ENCODE results near the gene PLCL1.

Gene PLCL1

DNA sequence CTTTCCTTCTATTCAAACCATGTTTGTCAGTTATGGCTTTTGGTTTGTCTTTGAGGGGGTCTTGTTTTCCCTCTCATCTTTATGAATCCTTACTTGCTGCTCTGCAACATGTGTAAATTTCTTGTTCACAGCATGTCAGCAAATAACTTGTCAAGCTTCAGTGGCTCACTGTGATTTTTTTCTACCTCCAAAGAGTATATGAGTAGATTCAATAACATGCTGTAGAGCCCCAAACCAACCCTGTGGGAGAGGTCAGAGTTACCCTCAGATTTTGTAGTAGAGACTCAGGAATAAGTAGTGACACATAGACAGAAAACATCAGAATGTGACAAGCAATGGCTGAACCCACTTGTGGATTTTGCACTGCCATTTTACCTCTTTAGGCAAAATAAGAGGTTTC, 121.6 kb downstream of the PLCL1 start:
- no peak for DNase-seq (ENCODE audit: low read depth, low spot score)

DNA sequence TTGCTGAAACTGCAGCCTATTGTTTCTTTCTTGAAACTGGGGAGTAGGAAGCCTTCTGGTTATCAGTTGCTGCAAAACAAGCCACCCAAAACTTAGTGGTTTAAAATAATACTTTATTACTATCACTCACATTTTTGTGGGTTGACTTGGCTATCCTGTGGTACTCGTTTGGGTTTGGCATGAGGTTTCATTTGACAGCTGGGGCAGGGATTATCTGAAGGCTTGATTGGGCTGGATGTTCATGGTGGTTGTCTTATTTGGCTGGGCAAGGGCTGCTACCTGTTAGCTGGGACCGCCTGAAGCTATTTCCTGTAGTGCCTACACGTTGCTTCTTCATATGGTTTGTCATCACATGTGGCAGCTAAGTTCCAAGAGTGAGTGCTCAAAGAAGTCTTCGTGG, 122.3 kb downstream of the PLCL1 start:
- no peak for DNase-seq (ENCODE audit: low read depth, low spot score)

DNA sequence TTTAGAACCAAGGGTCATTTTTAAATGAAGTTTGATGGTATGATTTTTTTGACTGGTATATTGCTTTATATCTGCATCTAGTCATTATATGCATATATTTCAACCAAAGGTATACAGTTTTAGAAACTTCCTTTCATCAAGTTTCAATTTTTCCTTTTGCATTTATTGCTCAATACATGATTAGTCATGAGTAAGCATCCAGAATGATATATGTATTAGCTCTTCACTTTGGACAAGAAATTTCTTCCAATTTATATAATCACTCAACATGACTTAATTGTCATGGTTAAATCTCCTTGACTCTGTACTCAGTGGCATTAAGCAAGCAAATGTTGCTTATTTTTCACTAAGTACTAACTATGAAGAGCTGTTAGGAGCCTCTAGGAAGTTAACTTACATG, 123.6 kb downstream of the PLCL1 start:
- DNase-seq (ENCODE audit: low read depth, low spot score) = no peak

DNA sequence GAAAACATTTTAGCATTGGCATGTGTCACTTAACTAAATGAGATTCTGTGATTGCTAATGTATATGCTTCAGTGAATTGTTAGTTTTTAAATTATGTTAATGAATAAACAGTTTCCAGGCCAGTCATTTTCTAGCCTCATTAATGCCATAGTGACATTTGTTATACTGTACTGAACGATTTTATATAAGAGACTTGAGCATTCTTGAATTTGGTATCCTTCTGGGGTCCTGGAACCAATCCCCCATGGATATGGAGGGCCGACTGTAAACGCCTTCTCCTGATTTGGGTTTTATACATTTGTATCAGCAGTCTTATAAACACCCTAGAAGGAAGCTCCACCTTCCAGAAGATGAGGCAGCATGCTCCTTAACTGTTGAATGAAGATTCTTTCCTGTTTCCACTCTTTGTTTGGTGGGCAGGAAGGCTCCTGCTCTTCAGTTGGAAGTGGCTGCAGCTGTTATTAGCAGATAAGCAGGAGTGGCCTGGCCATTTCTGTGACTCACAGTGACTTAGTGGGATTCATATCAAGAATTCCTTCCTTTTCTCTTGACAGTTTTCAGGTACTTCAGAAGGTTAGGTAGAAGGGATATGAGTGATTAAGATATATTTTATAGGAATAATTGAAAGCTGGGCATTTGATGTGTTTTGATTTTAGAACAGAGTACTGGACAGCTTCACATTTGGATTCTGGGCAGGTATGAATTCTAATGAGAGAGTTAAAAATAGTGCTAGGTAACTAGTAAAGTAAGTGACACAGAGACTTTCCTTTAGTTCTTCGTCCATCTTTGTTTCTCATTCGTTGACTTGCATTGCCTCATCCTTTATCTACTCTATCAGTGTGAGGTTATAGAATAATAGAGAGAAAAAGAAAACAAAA, 124.9 kb downstream of the PLCL1 start:
- no peak for DNase-seq (ENCODE audit: low read depth, low spot score)

DNA sequence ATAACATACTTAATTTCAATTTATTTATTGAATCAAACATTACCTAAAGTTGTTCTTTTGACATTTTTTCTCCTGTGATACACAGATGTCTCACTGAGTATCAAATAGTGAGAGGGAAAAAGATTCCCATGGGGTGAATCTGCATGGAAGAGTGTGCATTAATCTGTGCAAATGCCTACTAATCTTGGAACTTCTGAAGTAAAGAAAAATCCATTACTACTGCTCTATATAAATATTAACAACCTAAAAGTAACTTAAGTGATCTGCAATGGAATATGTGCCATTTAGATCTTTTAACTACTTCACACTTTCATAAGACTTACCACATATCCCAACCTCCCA, 125.5 kb downstream of the PLCL1 start:
- DNase-seq (ENCODE audit: low read depth, low spot score) = no peak

DNA sequence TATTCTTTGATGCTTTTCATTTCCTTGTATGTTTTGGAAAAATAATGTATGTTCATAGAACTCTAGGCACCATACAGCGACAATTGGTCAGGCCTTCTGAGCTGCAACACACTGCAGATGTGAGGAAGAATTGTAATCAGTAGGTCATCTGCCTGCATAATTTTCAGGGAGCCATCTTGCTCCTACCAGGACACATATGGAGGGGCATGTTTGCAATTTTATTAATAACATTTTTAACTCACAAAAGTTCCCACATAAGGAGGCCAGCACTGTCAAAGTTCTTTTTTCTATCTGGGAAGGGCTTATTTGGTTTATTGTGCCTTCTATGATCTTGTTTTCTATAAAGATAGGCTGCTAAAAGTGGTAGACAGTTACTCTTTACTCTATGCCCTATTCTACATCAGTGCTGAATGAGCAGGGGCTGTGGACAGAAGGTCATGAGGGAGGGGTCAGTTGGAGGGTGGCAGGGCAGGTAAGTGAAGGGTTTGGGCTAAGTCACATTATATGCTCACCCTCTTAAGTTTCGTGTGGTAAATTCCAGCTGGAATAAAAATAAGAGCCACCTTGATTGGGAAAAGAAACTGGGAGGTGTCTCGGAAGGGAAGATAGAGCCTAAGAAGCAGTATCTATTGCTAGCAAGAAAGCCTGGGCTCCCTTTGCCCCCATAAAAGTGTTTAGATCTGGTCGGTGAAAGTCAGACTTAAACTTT, 126.3 kb downstream of the PLCL1 start:
- DNase-seq (ENCODE audit: low read depth, low spot score) = no peak

DNA sequence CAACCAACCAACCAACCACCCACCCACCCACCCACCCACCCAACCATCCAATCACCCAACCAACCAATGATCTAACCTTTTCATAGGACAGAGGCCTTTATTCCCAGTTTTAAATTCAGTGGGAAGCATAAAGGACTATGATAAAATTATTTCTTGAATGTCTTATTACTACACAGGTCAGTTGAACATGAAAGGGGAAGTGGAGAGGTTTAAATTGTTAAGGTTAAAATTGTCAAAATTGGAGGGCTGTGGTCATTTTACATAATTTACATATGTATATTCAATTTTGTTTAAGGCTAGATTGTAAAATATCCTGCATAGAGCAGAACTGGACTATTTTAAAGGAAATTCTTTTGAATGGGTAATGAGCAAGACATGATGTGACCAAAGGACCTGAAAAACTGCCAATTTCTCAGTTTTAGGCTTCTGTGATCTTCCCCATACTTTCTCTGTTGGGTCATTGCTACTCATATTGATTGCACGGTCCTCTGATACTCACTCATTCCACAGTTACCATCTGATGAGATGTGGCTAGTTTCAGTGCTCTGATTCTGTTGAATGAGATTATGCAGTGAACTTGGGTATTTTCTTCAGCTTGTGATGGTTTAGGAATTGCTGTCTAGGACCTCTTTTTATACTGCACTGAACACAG, 127.4 kb downstream of the PLCL1 start:
- no peak for DNase-seq (ENCODE audit: low read depth, low spot score)

DNA sequence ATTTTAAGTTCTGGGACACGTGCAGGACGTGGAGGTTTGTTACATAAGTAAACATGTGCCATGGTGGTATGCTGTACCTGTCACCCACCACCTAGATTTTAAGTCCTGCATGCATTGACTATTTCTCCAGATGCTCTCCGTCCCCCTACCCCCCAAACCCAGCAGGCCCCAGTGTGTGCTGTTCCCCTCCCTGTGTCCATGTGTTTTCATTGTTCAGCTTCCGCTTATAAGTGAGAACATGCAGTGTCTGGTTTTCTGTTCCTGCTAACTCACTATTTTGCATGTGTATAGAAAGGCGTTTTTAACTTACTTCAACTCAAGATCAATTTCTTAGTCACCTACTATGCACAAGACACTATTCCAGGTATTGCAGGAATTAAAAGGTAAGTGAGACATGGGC, 128.0 kb downstream of the PLCL1 start:
- DNase-seq (ENCODE audit: low read depth, low spot score) = no peak

DNA sequence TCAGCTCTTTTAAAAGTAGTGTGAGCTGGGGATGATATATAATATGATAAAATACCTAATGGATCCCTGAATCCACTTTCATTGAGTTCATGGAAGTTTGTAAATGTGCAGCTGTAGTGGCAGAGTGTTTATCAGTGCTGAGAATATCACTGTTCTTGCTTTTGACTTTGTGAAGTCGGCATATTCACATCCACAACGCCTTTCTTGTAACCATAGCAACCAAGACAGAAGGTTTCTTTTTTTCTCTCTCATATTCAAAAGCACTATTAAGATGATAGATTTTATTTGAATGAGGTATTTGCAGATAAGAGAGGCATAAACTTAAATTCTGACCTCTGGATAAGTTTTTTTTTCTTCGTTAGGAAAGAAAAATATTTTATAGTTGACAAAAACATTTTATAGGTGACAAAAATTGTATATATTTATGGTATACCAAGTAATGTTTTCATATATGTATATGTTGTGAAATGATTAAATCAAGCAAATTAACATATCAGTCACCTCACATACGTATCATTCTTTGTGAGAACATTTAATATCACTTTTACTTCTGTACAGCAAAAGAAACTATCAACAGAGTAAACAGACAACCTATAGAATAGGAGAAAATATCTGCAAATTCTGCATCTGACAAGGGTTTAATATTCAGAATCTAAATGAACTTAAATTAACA, 130.0 kb downstream of the PLCL1 start:
- DNase-seq (ENCODE audit: low read depth, low spot score) = no peak

DNA sequence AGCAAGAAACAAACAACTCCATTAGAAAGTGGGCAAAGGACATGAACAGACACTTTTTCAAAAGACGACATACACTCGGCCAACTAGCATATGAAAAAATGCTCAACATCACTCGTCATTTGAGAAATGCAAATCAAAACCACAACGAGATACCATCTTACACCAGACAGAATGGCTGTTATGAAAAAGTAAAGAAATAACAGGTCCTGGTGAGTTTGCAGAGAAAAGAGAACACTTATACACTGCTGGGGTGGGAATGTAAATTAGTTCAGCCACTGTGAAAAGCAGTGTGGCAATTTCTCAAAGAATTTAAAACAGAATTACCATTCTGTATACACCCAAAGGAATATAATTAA, 130.5 kb downstream of the PLCL1 start:
- DNase-seq (ENCODE audit: low read depth, low spot score) = no peak

DNA sequence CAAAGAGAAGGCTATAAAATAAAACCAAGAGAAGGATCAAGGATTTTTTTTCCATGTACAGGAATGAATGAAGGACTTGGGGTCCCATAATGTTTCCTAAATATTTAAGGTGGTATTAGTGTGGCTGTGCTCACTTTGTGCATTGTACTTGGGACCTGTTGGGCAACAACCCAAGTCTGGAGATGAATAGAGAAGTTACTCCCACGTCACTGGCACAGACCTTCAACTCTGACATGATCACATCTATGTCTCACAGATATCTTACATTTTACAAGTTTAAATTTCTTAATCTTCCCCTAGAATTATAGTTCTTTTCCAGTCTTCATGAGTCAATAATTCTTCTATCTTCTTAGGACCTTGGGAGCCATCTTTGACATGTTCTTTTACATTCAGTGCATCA, 133.4 kb downstream of the PLCL1 start:
- no peak for DNase-seq (ENCODE audit: low read depth, low spot score)

DNA sequence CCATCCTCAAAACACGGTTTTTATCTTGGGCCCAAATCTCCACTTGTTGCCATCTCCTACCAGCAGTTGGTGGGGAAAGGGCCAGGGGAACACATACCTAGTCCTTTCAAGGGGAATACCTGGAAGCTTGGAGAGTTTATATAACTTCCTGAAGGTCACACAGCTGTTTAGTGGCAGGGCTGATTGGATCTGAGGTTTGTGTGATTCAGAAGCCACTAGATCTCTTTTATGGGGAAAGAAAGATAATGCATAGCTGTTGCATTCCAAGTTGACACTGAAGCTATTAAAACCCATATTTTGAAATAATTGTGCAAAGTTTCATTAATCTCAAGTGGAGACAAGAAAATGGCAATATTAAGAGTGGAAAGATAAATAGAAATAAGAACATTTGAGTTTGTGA, 134.2 kb downstream of the PLCL1 start:
- DNase-seq (ENCODE audit: low read depth, low spot score) = no peak

DNA sequence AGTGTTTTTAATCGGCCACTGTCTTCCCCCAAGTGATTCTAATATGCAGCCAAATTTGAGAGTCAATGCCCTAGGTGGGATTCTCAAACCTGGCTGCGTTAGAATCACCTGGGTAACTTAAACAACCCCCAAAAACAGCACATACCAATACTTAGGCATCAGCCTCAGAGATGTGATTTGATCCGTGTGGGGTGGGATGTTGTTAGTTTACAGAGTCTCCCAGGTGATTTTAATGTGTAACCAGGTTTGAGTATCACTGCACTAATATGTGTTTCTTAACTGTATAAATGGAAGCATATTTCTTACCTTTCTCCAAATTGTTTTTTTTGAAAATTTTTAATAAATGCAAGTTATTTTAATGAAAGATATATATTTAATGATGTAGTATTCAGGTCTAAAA, 135.4 kb downstream of the PLCL1 start:
- DNase-seq (ENCODE audit: low read depth, low spot score) = no peak

DNA sequence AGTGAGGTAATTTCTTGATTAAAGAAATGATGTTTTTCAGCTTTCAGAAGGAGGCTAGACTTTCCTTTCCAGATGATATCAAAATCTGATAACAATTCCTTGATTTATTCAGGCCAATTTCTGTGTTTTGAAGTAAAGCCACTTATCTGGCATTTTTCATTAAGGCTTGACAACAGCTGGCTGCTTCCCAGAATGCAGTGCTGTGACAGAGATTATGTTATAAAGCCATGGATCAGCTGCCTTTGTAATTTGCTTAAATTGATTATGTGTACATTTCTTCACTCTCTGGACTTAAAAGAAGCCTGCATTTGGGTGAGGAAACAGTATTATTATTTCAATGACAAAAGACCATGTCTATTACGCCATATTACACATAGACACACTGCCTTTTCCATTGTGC, 136.0 kb downstream of the PLCL1 start:
- no peak for DNase-seq (ENCODE audit: low read depth, low spot score)

DNA sequence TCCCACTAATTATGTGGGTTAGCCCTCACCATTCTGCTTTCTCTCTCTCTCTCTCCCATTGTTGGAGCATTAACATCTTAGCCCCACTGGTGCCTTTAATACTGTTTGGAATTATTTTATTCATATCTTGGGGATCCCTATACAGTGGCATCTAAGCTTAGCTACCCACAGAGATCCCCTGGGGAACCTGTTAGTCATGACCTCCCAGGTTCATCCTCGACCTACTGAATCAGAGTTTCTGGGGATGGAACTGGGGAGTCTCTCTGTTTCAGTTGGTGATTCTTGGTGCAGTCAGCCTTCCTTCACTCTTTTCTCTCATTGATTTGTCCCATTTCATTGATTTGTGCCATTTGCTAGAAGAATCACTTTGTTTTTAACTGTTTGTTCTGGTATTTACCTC, 137.3 kb downstream of the PLCL1 start:
- DNase-seq (ENCODE audit: low read depth, low spot score) = no peak

DNA sequence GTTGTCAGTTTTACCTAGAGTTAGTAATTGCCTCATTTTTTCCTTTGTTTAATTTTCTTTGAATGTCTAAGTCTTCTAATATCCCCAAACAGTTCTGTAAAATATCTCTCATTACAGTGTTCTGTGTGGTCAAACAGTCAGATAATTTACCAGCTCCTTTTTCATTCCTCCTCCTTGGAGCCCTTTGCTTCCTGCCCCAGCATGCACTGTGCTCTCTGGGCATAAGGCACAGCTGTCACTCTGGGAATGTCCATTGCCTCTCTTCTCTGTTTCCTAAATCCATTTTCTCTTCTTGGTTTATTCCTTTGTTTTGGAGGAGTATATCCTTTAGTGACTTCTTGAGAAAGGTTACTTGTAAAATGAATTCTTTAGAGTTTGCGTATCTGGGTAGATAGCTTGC, 139.3 kb downstream of the PLCL1 start:
- no peak for DNase-seq (ENCODE audit: low read depth, low spot score)

DNA sequence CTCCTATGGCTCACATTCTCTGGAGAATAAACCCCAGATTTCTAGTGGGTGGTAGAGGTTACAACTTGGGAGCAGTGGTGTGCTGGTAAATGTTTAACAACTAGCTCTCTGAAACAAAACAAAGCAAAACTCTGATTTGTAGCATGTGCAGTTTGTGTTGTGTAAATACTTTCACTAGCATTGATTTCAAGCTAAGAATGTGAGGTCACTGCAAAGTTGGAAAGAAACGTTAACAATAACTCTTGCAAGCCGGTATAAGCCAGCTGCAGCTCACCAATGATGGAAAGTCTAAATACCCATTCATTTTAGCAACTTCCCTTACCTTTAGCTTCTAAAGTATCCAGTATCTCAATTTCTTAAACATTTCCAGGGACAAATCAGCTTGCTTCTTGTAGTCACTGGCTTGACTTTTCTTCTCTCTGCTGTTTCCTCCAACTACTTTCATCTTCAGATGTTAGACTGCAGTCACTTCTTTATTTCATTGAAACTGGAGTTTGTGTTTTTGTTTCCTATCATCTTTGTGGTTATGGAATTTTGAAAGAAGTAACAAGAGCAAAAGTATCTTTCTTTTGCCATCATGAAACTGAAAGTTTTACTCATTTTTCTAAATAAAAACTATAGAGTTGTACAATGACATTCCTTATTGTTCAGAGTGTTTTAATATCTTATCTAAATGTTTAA, 140.2 kb downstream of the PLCL1 start:
- DNase-seq (ENCODE audit: low read depth, low spot score) = no peak

DNA sequence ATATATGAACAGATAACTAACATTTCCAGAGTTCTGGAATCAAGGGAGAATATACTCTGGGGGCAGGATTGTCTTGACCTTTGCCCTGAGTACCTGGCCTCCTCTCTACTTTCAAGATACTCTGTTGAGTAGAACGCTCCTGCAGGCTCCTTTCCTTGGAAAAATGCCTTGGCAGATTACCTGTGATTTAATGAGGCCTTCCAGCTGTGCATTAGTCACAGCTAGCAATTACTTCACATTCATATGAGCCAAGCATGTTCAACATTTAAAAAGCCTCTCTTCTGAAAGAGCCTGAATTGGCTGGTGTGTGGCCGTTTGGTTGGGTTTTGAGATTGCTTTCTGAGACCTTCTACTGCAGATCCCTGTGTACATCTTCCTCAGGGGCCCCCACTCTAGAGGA, 142.2 kb downstream of the PLCL1 start:
- no peak for DNase-seq (ENCODE audit: low read depth, low spot score)

DNA sequence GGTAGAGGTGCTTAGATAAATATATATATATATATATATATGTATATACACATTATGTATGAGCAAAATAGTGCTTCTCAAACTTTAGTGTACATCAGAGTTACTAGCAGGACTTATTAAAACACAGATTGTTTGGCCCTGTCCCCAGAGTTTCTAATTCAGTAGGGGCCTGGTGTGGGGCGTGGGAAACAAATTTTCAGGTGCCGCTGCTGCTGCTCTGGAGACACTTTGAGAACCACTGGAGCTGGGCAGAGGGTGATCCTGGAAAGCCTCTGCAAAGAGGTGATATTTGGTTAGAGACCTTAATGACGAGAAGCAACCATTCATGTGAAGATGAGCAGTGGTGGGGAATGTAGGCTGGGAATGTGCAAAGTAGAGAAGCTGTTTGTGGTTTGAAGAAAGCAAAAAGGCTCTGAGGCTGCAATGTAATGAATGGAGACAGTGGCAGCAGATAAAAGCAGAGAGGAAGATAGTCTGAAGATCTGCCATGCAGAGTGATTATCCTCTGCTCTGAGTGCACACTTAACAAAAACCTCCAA, 142.9 kb downstream of the PLCL1 start:
- no peak for DNase-seq (ENCODE audit: low read depth, low spot score)

DNA sequence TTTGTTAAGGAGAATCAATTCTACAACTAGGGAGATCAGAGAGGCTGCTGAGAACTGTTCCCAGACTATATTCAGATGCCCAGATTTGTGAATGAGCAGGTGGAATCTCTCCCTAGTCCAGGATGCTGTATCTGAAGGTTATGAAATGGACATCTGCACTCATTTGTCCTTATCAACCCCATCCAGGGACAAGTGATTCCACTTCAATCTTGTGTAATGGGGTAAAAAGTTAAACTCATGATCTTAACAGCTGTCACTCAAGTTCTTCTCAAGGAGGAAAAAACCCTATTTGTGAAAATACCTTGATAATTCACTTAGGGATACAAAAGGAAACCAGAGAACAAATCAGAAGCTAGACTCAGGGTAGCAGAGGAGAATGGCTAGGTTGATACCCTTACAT, 144.8 kb downstream of the PLCL1 start:
- DNase-seq (ENCODE audit: low read depth, low spot score) = no peak

DNA sequence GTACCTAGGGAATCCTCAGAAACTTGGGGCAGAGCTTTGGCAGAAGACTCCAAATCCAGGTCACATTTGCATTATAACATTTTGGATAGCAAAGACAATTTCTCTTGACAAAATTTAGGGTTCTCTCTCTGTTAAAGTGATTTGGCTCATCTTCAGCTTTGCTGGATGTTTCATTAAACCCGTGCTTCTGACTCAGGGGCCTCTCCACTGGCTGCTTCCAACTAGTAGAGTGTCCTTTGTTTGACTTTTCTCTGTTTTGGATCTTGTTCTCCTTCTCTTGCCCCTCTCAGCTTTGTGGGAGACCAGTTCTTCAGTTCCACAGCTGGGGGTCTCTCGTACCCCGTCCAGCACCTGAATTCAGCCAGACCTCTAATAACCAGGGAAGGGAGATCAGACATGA, 145.6 kb downstream of the PLCL1 start:
- no peak for DNase-seq (ENCODE audit: low read depth, low spot score)

DNA sequence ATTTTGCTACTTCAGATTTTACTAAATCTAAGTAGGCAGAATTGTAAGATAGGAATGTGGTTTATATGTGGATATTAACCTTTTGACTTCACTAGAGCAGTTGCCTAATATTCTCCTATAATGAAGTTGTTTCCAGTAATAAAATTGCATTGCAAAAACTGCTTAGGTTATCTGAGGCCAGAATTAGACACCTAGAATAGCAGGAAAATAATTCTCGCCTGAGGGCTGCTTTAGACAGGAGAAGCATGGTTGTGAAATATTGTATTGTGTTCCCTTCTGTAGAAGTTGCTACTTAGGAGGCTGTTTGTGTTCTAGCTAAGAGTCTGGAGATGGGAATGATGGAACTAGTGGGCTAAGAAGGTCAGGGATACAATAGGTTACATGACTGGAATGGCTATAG, 146.3 kb downstream of the PLCL1 start:
- no peak for DNase-seq (ENCODE audit: low read depth, low spot score)

Measured in activated naive CD8-positive, alpha-beta T cell treated with anti-CD3 and anti-CD28 coated beads, Interleukin-2, amount 50 U/mL, for 16 hours (primary cell).